DOHH2 (cell line): Measurements from ENCODE around the gene SH3RF2.

ENCODE experiments used
- CTCF ChIP-seq: fragments of 200-600 bp; sonication (generic); IDR thresholded peaks from one replicate; pipeline ENCODE4 v1.5.1; 2014; ENCODE audit warnings: antibody characterized with exemption, mild to moderate bottlenecking, low read depth, low read length; ENCODE audit not compliant: poor library complexity, severe bottlenecking
- EZH2phosphoT487 ChIP-seq: fragments of 200-600 bp; sonication (generic); IDR thresholded peaks from 2 replicates; pipeline ENCODE4 v1.6.1; 2017; ENCODE audit warnings: borderline replicate concordance, mild to moderate bottlenecking, antibody characterized with exemption, low read length, moderate library complexity, mixed read lengths

- TF ChIP-seq CTCF (no peak), EZH2phosphoT487 (no peak)
Measured at GRCh38 chr5:145921211-145921610, 15.2 kb upstream of the SH3RF2 start.
